ACC112 (cell line): Measurements from ENCODE around the gene TBC1D14.

ENCODE experiments used
- H2AFZ ChIP-seq: fragments of 200-600 bp; sonication (generic); one replicate; pipeline ENCODE4 v1.6.0; 2017; ENCODE audit warnings: antibody characterized with exemption, low read length; ENCODE audit not compliant: unreplicated experiment
- H3K27ac ChIP-seq: fragments of 200-600 bp; sonication (generic); 2 replicates; pipeline ENCODE4 v1.5.1; 2014; ENCODE audit warnings: low read depth, mild to moderate bottlenecking, antibody characterized with exemption, low read length, moderate library complexity
- H3K27me3 ChIP-seq: fragments of 200-600 bp; sonication (generic); 2 replicates; pipeline ENCODE4 v1.6.1; 2014; ENCODE audit warnings: mild to moderate bottlenecking, antibody characterized with exemption, low read length, moderate library complexity, mixed read lengths; ENCODE audit not compliant: insufficient read depth
- H3K36me3 ChIP-seq: fragments of 200-600 bp; sonication (generic); 2 replicates; pipeline ENCODE4 v1.6.1; 2016; ENCODE audit warnings: mild to moderate bottlenecking, antibody characterized with exemption, low read length, moderate library complexity, mixed read lengths; ENCODE audit not compliant: insufficient read depth
- H3K4me1 ChIP-seq: fragments of 200-600 bp; sonication (generic); one replicate; pipeline ENCODE4 v1.6.1; 2016; ENCODE audit warnings: low read length, mixed read lengths; ENCODE audit not compliant: insufficient read depth, unreplicated experiment, control insufficient read depth
- H3K4me3 ChIP-seq: fragments of 200-600 bp; sonication (generic); 2 replicates; pipeline ENCODE4 v1.5.1; 2014; ENCODE audit warnings: mild to moderate bottlenecking, low read depth, low read length
- H3K79me2 ChIP-seq: fragments of 200-600 bp; sonication (generic); one replicate; pipeline ENCODE4 v1.6.0; 2016; ENCODE audit warnings: low read length; ENCODE audit not compliant: control insufficient read depth, unreplicated experiment, insufficient read depth

Gene TBC1D14

GRCh38 chr4:6955261-6955911, 45.8 kb downstream of the TBC1D14 start:
- Histone ChIP-seq H3K79me2 (peaks cover 2% of the 10 kb centered on the region), H3K4me3 (no peak overlapping the region), H3K27me3 (no peaks in the 10 kb centered on the region), H3K27ac (no peak overlapping the region), H3K36me3 (no peaks in the 10 kb centered on the region), H2AFZ (no peak overlapping the region), H3K4me1 (peaks cover 8% of the 10 kb centered on the region)

- no peak overlapping the region for H3K27ac ChIP-seq
- H3K27me3 ChIP-seq = no peaks in the 10 kb centered on the region
- no peaks in the 10 kb centered on the region for H3K36me3 ChIP-seq
- H3K79me2 ChIP-seq = peaks cover 2% of the 10 kb centered on the region
- peaks cover 8% of the 10 kb centered on the region for H3K4me1 ChIP-seq
- no peak overlapping the region for H3K4me3 ChIP-seq
- no peak overlapping the region for H2AFZ ChIP-seq
These were observed 46.4 kb downstream of the TBC1D14 start for GRCh38 chr4:6956087-6956433.

GRCh38 chr4:6956434-6957147, 47.0 kb downstream of the TBC1D14 start:
- no peak overlapping the region for H2AFZ ChIP-seq
- H3K27ac ChIP-seq = no peak overlapping the region
- H3K79me2 ChIP-seq = peaks cover 2% of the 10 kb centered on the region
- H3K4me3 ChIP-seq = no peak overlapping the region
- no peaks in the 10 kb centered on the region for H3K36me3 ChIP-seq
- peaks cover 8% of the 10 kb centered on the region for H3K4me1 ChIP-seq
- no peaks in the 10 kb centered on the region for H3K27me3 ChIP-seq

- Histone ChIP-seq H2AFZ (no peak overlapping the region), H3K4me3 (no peak overlapping the region), H3K79me2 (peaks cover 2% of the 10 kb centered on the region)
These were observed 47.5 kb downstream of the TBC1D14 start for GRCh38 chr4:6957148-6957520.

GRCh38 chr4:6957994-6958393, 48.4 kb downstream of the TBC1D14 start:
- Histone ChIP-seq H3K4me1 (peaks cover 12% of the 10 kb centered on the region), H3K27ac (no peak overlapping the region), H3K27me3 (no peaks in the 10 kb centered on the region), H3K79me2 (peaks cover 2% of the 10 kb centered on the region), H3K4me3 (no peak overlapping the region), H3K36me3 (no peaks in the 10 kb centered on the region), H2AFZ (no peak overlapping the region)

More at GRCh38 chr4:6957148-6957520, 47.5 kb downstream of the TBC1D14 start:
- H3K36me3 ChIP-seq = no peaks in the 10 kb centered on the region
- no peak overlapping the region for H3K27ac ChIP-seq
- H3K4me1 ChIP-seq = peaks cover 8% of the 10 kb centered on the region
- no peaks in the 10 kb centered on the region for H3K27me3 ChIP-seq

GRCh38 chr4:6959261-6959660, 49.6 kb downstream of the TBC1D14 start:
- Histone ChIP-seq H3K27ac (no peak overlapping the region), H3K4me1 (peaks cover 5% of the 10 kb centered on the region), H3K79me2 (peaks cover 2% of the 10 kb centered on the region), H3K36me3 (no peaks in the 10 kb centered on the region), H3K27me3 (no peaks in the 10 kb centered on the region), H2AFZ (no peak overlapping the region), H3K4me3 (no peak overlapping the region)

DNA sequence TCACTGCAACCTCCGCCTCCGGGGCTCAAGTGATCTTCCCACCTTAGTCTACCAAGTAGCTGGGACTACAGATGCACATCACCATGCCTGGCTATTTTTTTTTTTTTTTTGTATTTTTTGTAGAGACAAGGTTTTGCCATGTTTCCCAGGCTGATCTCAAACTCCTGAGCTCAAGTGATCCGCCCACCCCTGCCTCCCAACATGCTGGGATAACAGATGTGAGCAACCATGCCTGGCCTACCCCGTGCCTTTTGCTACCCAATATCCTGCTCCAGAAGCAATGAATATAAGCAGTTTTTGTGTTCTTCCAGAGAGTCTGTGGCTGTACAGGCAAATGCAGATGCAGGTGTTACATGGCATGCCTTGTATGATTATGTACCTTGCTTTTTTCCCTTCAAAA, 50.5 kb downstream of the TBC1D14 start:
- no peaks in the 10 kb centered on the region for H3K79me2 ChIP-seq
- no peaks in the 10 kb centered on the region for H3K27me3 ChIP-seq
- H2AFZ ChIP-seq = no peak overlapping the region

GRCh38 chr4:6960628-6961412, 51.2 kb downstream of the TBC1D14 start:
- H3K4me3 ChIP-seq = no peak overlapping the region
- H3K4me1 ChIP-seq = peaks cover 4% of the 10 kb centered on the region
- no peaks in the 10 kb centered on the region for H3K79me2 ChIP-seq
- H3K27me3 ChIP-seq = no peaks in the 10 kb centered on the region
- H3K27ac ChIP-seq = no peak overlapping the region
- H3K36me3 ChIP-seq = no peaks in the 10 kb centered on the region
- H2AFZ ChIP-seq = no peak overlapping the region

More for the DNA sequence above, 50.5 kb downstream of the TBC1D14 start:
- Histone ChIP-seq H3K36me3 (no peaks in the 10 kb centered on the region), H3K4me1 (peaks cover 4% of the 10 kb centered on the region), H3K4me3 (no peak overlapping the region), H3K27ac (no peak overlapping the region)

GRCh38 chr4:6961496-6962210, 52.0 kb downstream of the TBC1D14 start:
- Histone ChIP-seq H3K27me3 (no peaks in the 10 kb centered on the region), H2AFZ (no peak overlapping the region), H3K27ac (no peak overlapping the region), H3K36me3 (no peaks in the 10 kb centered on the region), H3K4me3 (no peak overlapping the region), H3K79me2 (no peaks in the 10 kb centered on the region), H3K4me1 (peaks cover 4% of the 10 kb centered on the region)

GRCh38 chr4:6962211-6963041, 52.8 kb downstream of the TBC1D14 start:
- Histone ChIP-seq H3K4me1 (peaks cover 4% of the 10 kb centered on the region), H3K36me3 (no peaks in the 10 kb centered on the region), H3K27me3 (no peaks in the 10 kb centered on the region), H3K4me3 (no peak overlapping the region), H2AFZ (no peak overlapping the region), H3K27ac (no peak overlapping the region), H3K79me2 (no peaks in the 10 kb centered on the region)
